K562 (cell line): Measurements from ENCODE around the gene PRM1. TPM values are rescaled to one million over a fixed set of nuclear protein-coding genes. Genes with fewer than 3 reads are reported as not detected.

Source experiments
- CBX3 ChIP-seq, 2 experiments: IDR thresholded peaks; 1 replicate in 1 of 2; 2 replicates in 1 of 2; pipeline ENCODE4 v1.6.1; 2012; ENCODE audit warnings: inconsistent platforms in 2 of 2, low read length in 2 of 2, borderline replicate concordance in 1 of 2, control low read depth in 1 of 2
- DDX20 ChIP-seq: fragments of 450-650 bp; IDR thresholded peaks from 2 replicates; pipeline ENCODE4 v1.6.1; 2016; ENCODE audit warnings: missing genetic modification characterization, low read depth, mild to moderate bottlenecking, missing compliant biosample characterization, moderate library complexity
- ETV5 ChIP-seq: sonication (generic); formaldehyde crosslinking; IDR thresholded peaks from 2 replicates; pipeline ENCODE4 v1.4.0; 2020; ENCODE audit warnings: low read depth, mild to moderate bottlenecking, missing genetic modification reagents
- FOS ChIP-seq: IDR thresholded peaks from 3 replicates; pipeline ENCODE4 v1.6.1; 2011; ENCODE audit not compliant: insufficient read length; ENCODE audit errors: extremely low read depth
- NFYB ChIP-seq: IDR thresholded peaks from 2 replicates; pipeline ENCODE4 v1.6.1; 2011; ENCODE audit warnings: mild to moderate bottlenecking, moderate library complexity; ENCODE audit not compliant: insufficient read length; ENCODE audit errors: extremely low read depth
- polyA plus RNA-seq, 8 experiments: library from polyadenylated mRNA; depleted of rRNA in 4 of 8; stranded (reverse) in 5 of 8; unstranded in 3 of 8; fragments of >200 nt; fragmentation: Nextera tagmentation in 2 of 8; fragmentation: Illumina TruSeq in 1 of 8; extraction: Ambion mirVana in 2 of 8; extraction: Trizol in 1 of 8; gene quantifications; 2 replicates each; pipeline versions ENCODE4 v1.2.1 to v1.2.3, GENCODE V29; 2011 to 2014; ENCODE audit warnings: inconsistent platforms in 1 of 8, missing spikeins in 1 of 8
- total RNA-seq, 7 experiments: library from RNA; depleted of rRNA in 6 of 7; stranded (reverse); fragments of >200 nt in 6 of 7; fragmentation: Illumina TruSeq in 2 of 7; extraction: Trizol in 2 of 7; gene quantifications; 2 replicates each; pipeline versions ENCODE4 v1.2.1 to v1.2.3, GENCODE V29; 2011 to 2021; ENCODE audit warnings: low replicate concordance in 1 of 7
- TF ChIP-seq, protein P1 (sequence below), 2 experiments: fragments of 450-650 bp; conservative IDR thresholded peaks; 2 replicates each; pipeline ENCODE4 v1.6.1; 2017; ENCODE audit warnings: mild to moderate bottlenecking in 2 of 2, moderate library complexity in 2 of 2
- TF ChIP-seq, protein P2 (sequence below), 2 experiments: fragments of 150-350 bp in 1 of 2; IDR thresholded peaks; 2 replicates each; pipeline ENCODE4 v1.6.1; 2012 to 2016; ENCODE audit warnings: low read depth in 2 of 2, low read length in 2 of 2, mild to moderate bottlenecking in 1 of 2, moderate library complexity in 1 of 2
- TF ChIP-seq, protein P3 (sequence below): fragments of 450-650 bp; formaldehyde crosslinking; IDR thresholded peaks from 2 replicates; pipeline ENCODE4 v1.4.0; 2020; ENCODE audit warnings: mild to moderate bottlenecking, moderate library complexity

The PRM1 gene
- total and polyA plus RNA-seq, 9 of the 15 experiments (the other 6 are each of a cell fraction or from before 2014, with no cell fraction given): not detected

DNA sequence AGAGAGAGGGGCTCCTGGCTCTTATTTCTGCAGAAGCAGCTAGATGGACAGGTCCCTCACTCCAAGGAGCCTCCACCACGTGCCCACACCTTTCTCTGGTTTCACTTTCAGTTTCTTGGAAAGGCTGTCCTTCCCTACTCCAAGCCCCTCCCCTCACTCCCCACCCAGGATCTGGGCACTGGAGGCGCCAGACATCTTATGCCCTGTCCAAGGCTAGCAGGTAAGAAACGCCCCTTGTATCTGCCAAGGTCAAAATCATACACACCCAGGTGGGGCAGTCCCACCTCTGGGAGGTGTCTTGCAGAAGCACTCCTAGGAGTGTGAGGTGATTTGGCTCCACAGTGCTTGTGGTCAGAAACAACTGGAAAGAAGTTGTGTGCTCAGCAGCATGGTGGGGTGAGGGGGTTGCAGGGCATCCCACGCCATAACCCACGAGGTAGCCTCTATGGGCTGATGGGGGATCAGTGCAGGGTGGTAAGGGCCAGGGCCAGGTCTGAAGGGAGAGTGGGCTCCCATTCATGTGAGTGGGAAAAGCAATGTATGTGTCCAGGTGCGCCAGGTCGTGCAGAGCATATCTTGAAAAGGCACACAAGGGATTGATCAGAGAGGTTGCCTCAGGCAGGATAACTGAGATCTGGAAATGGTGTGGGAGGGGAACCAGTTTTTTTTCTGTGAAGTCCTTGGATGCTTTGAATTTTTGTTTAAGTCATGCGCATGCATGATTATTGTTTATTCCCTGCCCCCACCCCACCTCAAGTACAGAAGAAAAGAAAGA is 31.8 kb upstream of the PRM1 start (continued):
- TF ChIP-seq, protein P1, sequence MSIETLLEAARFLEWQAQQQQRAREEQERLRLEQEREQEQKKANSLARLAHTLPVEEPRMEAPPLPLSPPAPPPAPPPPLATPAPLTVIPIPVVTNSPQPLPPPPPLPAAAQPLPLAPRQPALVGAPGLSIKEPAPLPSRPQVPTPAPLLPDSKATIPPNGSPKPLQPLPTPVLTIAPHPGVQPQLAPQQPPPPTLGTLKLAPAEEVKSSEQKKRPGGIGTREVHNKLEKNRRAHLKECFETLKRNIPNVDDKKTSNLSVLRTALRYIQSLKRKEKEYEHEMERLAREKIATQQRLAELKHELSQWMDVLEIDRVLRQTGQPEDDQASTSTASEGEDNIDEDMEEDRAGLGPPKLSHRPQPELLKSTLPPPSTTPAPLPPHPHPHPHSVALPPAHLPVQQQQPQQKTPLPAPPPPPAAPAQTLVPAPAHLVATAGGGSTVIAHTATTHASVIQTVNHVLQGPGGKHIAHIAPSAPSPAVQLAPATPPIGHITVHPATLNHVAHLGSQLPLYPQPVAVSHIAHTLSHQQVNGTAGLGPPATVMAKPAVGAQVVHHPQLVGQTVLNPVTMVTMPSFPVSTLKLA (conservative IDR thresholded peaks at IDR 0.05): peak; percentile 72 to 78; a peak in 3 of 4 replicates
- TF ChIP-seq NFYB (no peak), ETV5 (CRISPR knock-in tag) (no peak), DDX20 (tag) (no peak), CBX3 (IDR thresholded peaks at IDR 0.05; ENCODE audit: borderline replicate concordance in 1 of 2, low read length in 2 of 2) (no peak), FOS (no peak)
- TF ChIP-seq, protein P2, sequence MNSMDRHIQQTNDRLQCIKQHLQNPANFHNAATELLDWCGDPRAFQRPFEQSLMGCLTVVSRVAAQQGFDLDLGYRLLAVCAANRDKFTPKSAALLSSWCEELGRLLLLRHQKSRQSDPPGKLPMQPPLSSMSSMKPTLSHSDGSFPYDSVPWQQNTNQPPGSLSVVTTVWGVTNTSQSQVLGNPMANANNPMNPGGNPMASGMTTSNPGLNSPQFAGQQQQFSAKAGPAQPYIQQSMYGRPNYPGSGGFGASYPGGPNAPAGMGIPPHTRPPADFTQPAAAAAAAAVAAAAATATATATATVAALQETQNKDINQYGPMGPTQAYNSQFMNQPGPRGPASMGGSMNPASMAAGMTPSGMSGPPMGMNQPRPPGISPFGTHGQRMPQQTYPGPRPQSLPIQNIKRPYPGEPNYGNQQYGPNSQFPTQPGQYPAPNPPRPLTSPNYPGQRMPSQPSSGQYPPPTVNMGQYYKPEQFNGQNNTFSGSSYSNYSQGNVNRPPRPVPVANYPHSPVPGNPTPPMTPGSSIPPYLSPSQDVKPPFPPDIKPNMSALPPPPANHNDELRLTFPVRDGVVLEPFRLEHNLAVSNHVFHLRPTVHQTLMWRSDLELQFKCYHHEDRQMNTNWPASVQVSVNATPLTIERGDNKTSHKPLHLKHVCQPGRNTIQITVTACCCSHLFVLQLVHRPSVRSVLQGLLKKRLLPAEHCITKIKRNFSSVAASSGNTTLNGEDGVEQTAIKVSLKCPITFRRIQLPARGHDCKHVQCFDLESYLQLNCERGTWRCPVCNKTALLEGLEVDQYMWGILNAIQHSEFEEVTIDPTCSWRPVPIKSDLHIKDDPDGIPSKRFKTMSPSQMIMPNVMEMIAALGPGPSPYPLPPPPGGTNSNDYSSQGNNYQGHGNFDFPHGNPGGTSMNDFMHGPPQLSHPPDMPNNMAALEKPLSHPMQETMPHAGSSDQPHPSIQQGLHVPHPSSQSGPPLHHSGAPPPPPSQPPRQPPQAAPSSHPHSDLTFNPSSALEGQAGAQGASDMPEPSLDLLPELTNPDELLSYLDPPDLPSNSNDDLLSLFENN (IDR thresholded peaks at IDR 0.05; ENCODE audit: low read depth in 2 of 2, low read length in 2 of 2): no peak
- TF ChIP-seq, protein P3, sequence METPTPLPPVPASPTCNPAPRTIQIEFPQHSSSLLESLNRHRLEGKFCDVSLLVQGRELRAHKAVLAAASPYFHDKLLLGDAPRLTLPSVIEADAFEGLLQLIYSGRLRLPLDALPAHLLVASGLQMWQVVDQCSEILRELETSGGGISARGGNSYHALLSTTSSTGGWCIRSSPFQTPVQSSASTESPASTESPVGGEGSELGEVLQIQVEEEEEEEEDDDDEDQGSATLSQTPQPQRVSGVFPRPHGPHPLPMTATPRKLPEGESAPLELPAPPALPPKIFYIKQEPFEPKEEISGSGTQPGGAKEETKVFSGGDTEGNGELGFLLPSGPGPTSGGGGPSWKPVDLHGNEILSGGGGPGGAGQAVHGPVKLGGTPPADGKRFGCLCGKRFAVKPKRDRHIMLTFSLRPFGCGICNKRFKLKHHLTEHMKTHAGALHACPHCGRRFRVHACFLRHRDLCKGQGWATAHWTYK (CRISPR knock-in tag): 0 out of 2 replicates have a peak, but pooled peaks have one; percentile 33
